Measurements from ENCODE around the gene N4BP3.

- no peak for TF ChIP-seq CTCF (IDR thresholded peaks at IDR 0.05; ENCODE audit: insufficient read depth, low read length)
- TF ChIP-seq POLR2AphosphoS5 (IDR thresholded peaks at IDR 0.05; ENCODE audit: low read depth) = no peak
- no peak for TF ChIP-seq SPI1 (IDR thresholded peaks at IDR 0.05; ENCODE audit: borderline replicate concordance, low read depth)
- no peak for TF ChIP-seq GABPA (IDR thresholded peaks at IDR 0.05; ENCODE audit: low read depth)
- TF ChIP-seq REST (IDR thresholded peaks at IDR 0.05; ENCODE audit: insufficient replicate concordance, low read depth) = no peak
Measured at GRCh38 chr5:178125253-178125906, 12.0 kb downstream of the N4BP3 start.

All from HL-60 (cell line).